HTR-8/SVneo (cell line): ENCODE data around the gene SIRPA.

Experiments used
- DNase-seq: peaks from one replicate; pipeline ENCODE4 v3.0.0; 2011; ENCODE audit warnings: low spot score, mixed read lengths; ENCODE audit not compliant: insufficient read length
- FAIRE-seq: peaks from 2 replicates; lab custom pipeline; 2011; peaks lifted over from hg19 to GRCh38; lab: Jason Lieb, UNC

The SIRPA gene

DNA sequence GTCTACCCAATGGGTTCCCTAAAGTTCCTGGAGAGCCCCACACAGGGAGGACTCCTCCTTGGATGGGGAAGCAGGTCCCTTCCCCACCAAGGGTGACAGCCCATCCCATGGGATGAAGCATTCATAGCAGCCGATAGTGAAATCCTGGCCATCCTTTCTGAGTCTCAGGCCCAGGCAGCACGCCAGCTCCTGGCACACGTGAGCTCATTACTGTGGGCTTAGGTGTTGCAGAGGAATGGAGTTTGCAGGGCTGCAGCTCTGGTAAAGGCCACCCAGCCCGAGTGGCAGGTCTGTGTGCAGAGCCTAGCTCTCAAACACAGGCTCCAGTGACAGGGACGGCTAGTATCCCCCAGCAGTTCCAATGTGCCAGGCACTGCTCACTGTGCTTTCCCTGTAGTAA is 31.0 kb downstream of the SIRPA start:
- DNase-seq = no peak
- FAIRE-seq = no peak

GRCh38 chr20:1927217-1927616 is 32.0 kb downstream of the SIRPA start:
- FAIRE-seq (no peak), DNase-seq (no peak)

- no peak for DNase-seq
- FAIRE-seq = no peak
Observed at GRCh38 chr20:1928154-1928553, 32.9 kb downstream of the SIRPA start.

DNA sequence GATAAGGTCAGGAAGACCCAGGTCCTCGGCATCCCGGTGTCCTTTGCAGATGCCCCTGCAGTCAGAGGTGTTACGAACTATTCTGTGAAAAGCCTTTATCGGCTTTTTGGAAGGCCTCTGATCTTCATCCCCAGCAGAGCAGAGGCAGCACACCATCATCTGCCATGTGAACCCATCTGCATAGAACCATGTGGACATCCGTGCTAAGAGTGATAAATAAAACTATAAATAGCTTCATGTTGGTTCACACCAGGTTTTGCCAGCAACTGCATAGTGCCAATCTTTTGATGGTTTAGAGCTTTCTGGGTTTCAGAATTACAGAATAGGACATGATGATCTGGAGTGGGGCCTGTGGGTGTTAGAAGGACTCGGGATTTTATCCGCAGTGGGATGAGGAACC is 33.6 kb downstream of the SIRPA start:
- DNase-seq = no peak
- no peak for FAIRE-seq

DNA sequence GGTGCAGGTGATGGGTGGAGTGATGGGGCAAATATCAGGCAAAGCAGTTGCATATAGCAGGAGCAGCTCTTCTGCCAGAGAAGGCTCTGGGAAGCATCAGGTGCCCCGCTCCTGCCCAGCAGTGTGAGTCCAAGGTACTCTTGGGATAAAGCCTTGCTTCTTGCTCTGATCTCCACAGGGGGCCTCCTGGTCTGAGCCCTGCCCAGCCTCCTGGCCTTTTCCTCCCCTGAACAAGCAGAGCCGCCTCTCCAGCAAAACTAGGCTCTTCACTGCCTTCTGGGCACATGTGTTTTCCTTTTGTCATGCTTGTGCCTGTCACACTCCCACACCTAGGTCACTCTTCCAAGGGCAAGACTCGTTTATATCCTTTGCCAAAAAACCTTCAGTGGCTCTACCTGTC is 34.3 kb downstream of the SIRPA start:
- DNase-seq (no peak), FAIRE-seq (no peak)

DNA sequence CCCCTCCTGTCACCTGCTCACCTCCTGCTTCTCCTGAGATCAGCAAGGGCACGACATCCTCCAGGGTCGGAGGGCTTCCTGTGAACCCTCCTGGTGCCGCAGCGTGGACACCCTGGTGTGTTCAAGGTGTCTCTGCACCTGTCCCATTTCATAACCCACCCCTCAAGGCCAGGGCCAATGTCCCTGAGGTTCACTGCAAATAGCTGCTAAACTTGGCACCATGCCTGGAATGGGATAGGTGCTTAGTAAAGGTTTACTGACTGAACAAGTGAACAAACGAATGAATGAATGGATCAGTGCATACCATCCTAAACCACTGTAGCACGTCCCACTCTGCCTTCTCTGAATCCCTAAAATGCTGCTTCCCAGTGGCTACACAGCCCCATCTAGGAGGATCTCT is 35.0 kb downstream of the SIRPA start:
- FAIRE-seq (peak; percentile 16), DNase-seq (no peak)

DNA sequence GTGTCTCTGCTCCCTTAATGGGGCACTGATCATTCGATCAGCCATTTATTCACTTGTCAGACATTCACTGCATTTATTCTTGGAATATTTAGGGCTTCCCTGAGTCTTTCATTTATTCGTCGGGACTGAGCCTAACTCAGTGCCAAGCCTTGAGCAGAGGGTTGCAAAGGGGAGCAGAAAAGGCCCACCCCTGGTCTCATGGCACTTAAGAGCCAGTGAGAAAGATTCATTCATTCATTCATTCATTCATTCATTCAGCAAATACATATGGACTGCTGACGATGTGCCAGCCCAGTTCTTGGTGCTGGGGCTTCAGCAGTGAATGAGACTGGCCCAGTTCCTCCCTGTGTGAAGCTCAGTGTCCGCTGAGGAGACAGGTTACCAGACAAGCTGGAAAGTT is 36.6 kb downstream of the SIRPA start:
- FAIRE-seq (no peak), DNase-seq (no peak)

- no peak for DNase-seq
- no peak for FAIRE-seq
Observed at GRCh38 chr20:1932971-1933370, 37.8 kb downstream of the SIRPA start.

- DNase-seq (no peak), FAIRE-seq (no peak)
Observed at GRCh38 chr20:1933465-1933870, 38.3 kb downstream of the SIRPA start.

DNA sequence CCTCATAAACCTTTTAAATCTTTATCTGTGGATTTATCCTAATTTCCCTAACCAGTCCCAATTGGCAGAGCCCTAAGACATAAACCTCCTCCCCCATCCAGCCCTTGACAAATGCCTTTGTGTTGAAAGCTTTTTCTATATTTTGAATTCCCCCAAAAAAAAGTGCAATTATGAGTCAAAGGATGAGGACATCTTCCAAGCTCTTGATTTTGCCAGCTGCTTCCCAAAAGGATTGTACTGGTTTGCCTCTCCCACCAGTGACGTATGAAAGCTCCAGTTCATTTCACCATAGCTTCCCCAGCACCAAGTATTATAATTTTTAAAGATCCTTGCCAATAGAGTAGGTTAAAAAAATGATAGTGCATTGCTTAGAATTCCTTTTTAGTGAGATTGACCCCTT is 38.9 kb downstream of the SIRPA start:
- DNase-seq (no peak), FAIRE-seq (no peak)

- DNase-seq (no peak), FAIRE-seq (no peak)
Observed at GRCh38 chr20:1934721-1935573, 39.7 kb downstream of the SIRPA start.

GRCh38 chr20:1935696-1936366 is 40.6 kb downstream of the SIRPA start:
- FAIRE-seq = no peak
- no peak for DNase-seq

DNA sequence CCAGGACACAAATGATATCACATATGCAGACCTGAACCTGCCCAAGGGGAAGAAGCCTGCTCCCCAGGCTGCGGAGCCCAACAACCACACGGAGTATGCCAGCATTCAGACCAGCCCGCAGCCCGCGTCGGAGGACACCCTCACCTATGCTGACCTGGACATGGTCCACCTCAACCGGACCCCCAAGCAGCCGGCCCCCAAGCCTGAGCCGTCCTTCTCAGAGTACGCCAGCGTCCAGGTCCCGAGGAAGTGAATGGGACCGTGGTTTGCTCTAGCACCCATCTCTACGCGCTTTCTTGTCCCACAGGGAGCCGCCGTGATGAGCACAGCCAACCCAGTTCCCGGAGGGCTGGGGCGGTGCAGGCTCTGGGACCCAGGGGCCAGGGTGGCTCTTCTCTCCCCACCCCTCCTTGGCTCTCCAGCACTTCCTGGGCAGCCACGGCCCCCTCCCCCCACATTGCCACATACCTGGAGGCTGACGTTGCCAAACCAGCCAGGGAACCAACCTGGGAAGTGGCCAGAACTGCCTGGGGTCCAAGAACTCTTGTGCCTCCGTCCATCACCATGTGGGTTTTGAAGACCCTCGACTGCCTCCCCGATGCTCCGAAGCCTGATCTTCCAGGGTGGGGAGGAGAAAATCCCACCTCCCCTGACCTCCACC is 42.2 kb downstream of the SIRPA start:
- FAIRE-seq (no peak), DNase-seq (no peak)

DNA sequence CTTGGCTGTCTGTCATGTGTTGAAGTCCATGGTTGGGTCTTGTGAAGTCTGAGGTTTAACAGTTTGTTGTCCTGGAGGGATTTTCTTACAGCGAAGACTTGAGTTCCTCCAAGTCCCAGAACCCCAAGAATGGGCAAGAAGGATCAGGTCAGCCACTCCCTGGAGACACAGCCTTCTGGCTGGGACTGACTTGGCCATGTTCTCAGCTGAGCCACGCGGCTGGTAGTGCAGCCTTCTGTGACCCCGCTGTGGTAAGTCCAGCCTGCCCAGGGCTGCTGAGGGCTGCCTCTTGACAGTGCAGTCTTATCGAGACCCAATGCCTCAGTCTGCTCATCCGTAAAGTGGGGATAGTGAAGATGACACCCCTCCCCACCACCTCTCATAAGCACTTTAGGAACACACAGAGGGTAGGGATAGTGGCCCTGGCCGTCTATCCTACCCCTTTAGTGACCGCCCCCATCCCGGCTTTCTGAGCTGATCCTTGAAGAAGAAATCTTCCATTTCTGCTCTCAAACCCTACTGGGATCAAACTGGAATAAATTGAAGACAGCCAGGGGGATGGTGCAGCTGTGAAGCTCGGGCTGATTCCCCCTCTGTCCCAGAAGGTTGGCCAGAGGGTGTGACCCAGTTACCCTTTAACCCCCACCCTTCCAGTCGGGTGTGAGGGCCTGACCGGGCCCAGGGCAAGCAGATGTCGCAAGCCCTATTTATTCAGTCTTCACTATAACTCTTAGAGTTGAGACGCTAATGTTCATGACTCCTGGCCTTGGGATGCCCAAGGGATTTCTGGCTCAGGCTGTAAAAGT is 43.5 kb downstream of the SIRPA start:
- DNase-seq (no peak), FAIRE-seq (no peak)

DNA sequence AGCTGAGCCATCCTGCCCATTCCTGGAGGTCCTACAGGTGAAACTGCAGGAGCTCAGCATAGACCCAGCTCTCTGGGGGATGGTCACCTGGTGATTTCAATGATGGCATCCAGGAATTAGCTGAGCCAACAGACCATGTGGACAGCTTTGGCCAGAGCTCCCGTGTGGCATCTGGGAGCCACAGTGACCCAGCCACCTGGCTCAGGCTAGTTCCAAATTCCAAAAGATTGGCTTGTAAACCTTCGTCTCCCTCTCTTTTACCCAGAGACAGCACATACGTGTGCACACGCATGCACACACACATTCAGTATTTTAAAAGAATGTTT is 44.0 kb downstream of the SIRPA start:
- DNase-seq (no peak), FAIRE-seq (no peak)

DNA sequence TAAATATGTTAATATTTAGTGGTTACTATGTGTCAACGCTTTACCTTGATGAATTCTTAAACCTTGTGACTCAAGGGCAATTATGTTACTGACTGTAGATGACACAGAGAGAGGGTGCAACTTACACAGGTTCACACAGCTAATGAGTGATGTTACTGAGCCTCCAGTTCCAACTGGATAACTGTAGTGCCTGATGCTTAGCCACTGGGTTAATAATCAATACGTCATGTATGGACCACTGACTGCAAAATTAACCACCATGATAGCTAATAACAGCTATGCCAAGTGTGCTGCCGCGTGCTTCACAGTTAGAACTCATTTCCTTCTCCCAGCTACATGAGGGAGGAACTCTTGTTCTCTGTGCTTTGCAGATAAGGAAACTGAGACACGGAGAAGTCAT is 45.4 kb downstream of the SIRPA start:
- DNase-seq = no peak
- no peak for FAIRE-seq

GRCh38 chr20:1941226-1941625 is 46.0 kb downstream of the SIRPA start:
- FAIRE-seq = no peak

DNA sequence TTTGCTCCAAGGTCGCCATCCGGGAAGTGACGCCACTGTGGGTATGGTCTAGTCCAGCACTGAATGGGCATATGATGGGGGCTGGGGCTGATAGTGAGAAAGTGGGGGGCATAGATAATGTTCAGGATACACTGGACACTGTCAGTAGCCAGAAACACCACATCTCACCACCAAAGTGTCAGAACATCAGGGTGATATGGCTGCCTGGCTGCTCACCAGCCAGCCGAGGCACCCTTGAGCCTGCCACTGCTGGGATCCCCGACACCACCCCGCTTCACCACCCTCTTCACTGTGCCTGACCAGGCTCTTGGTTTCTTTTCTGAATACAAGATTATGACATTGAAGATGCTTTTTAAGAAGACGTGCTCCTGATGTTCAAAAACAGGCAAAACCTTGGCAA is 46.9 kb downstream of the SIRPA start:
- DNase-seq (no peak), FAIRE-seq (no peak)

More at GRCh38 chr20:1941226-1941625, 46.0 kb downstream of the SIRPA start:
- no peak for DNase-seq

DNA sequence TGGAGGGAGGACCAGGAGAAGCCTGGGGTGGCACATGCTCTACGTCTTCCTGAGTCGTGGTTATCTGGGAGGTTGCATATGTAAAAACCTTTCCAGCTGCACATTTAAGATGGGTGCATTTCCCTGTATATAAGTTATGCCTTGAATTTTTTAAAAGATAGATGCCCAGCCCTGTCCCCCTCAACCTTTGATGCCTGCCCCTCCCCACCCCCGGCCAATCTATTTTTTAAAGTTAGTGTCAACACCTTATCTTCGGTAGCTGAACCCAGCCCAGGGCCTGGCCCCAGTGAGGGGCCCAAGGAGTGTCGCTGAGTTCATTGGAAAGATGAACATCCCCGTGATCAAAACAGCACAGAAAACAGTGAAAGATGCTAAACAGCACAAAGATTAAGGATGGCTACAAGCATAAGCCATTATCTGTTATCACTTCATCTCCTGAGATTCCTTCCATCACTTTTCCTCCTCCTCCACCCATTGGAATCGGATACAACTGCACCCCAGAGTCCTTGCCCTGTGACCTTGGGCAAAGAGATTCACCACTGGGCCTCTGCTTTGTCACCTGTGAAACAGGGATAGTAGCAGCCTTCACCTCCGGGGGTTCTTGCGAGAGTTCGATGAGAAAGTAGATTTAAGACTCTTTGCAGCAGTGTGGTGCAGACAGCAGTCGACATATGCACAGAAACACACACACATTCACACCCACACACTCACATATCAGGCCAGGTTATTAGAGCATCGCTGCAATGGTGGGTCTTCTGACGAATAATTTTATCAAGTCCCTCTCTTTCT is 47.5 kb downstream of the SIRPA start:
- FAIRE-seq = no peak
- DNase-seq = no peak
